Kidney (tissue), 14 donors: ENCODE measurements around the gene ZNF638. TPM values are rescaled to one million over a fixed set of nuclear protein-coding genes. Genes with fewer than 3 reads are reported as not detected.
A peak's percentile ranks its signal among the peaks of the same experiment; 100 is the strongest.

Source experiments
- DNase-seq, 5 donors: peaks; one replicate each; pipeline ENCODE4 v3.0.0-alpha.2; 2013 to 2020
- FAIRE-seq: peaks from 2 replicates; lab custom pipeline; 2012; peaks lifted over from hg19 to GRCh38; lab: Jason Lieb, UNC
- H3K27ac ChIP-seq, 2 donors: one replicate each; pipeline ENCODE4 v1.7.0; 2013; ENCODE audit warnings: low read depth in 2 of 2, low read length in 2 of 2, inconsistent platforms in 1 of 2
- H3K27me3 ChIP-seq: one replicate; pipeline ENCODE4 v1.7.1; 2013; ENCODE audit warnings: low read length, inconsistent platforms; ENCODE audit not compliant: control insufficient read depth, insufficient read depth
- H3K36me3 ChIP-seq, 3 donors: one replicate each; pipeline versions ENCODE4 v1.7.0 to v1.7.1; 2013; ENCODE audit warnings: low read length in 3 of 3, control low read depth in 1 of 3, inconsistent platforms in 1 of 3; ENCODE audit not compliant: insufficient read depth in 3 of 3, control insufficient read depth in 2 of 3
- H3K4me1 ChIP-seq, 3 donors: one replicate each; pipeline versions ENCODE4 v1.7.0 to v1.7.1; 2013; ENCODE audit warnings: low read length in 3 of 3, inconsistent platforms in 1 of 3, low read depth in 1 of 3; ENCODE audit not compliant: control insufficient read depth in 2 of 3, insufficient read depth in 2 of 3
- H3K4me3 ChIP-seq, 3 donors: one replicate each; pipeline versions ENCODE4 v1.7.0 to v1.8.1; 2013; ENCODE audit warnings: low read length in 3 of 3, control low read depth in 1 of 3, inconsistent platforms in 1 of 3
- H3K9ac ChIP-seq, 3 donors: one replicate each; pipeline versions ENCODE4 v1.7.0 to v1.7.1; 2013; ENCODE audit warnings: low read length in 3 of 3, control low read depth in 1 of 3, inconsistent platforms in 1 of 3
- H3K9me3 ChIP-seq, 3 donors: one replicate each; pipeline versions ENCODE4 v1.7.0 to v1.7.1; 2013; ENCODE audit warnings: low read length in 3 of 3, control low read depth in 1 of 3, inconsistent platforms in 1 of 3; ENCODE audit not compliant: control insufficient read depth in 2 of 3, insufficient read depth in 1 of 3
- intact Hi-C: fragments of 100-400 bp; cut with DNase I; formaldehyde crosslinking; loops from one replicate; pipeline ENCODE4 v1.11.1; 2022
- polyA plus RNA-seq: library from polyadenylated mRNA; stranded (reverse); fragments of 350-450 nt; fragmentation: Illumina TruSeq; extraction: RNeasy Lipid Tissue Mini Kit (QIAGEN cat#74804); gene quantifications from one replicate; pipeline ENCODE4 v1.2.3, GENCODE V29; 2014; ENCODE audit warnings: low read depth, low replicate concordance; ENCODE audit not compliant: insufficient read depth
- total RNA-seq: library from RNA; stranded (reverse); fragmentation: NEBNext Ultra II Directional; extraction: Animal tissue kit (Norgen Biotek cat#: 25700); gene quantifications from one replicate; pipeline ENCODE4 v1.2.1, GENCODE V29; 2021
- TF ChIP-seq, protein P1 (sequence below): IDR thresholded peaks from 3 replicates; pipeline ENCODE4 v1.5.1; 2012; ENCODE audit warnings: mild to moderate bottlenecking, moderate library complexity, borderline replicate concordance; ENCODE audit not compliant: insufficient read depth; ENCODE audit errors: extremely low read depth
- donor health status: control.
- donor health status: control.
- donor health status: control.
- donor health status: control.
- donor health status: control.
- donor health status: DM: yes; HTN: yes; CAD: no.
- donor health status: Normal renal cell carcinoma (clear cell type).

ZNF638 gene
- total and polyA plus RNA-seq, 2 donors from 2014 or later: 84.8 to 122 TPM

GRCh38 chr2:71340176-71340575, 8.6 kb downstream of the ZNF638 start:
- intact Hi-C loops: no loop called here
- no peak overlapping the region for H3K27ac ChIP-seq
- H3K4me3 ChIP-seq: no peak overlapping the region
- peaks cover 0 to 3% (median 2%) of the 10 kb centered on the region in 3 donors for H3K4me1 ChIP-seq
- H3K9ac ChIP-seq: no peak overlapping the region
- H3K27me3 ChIP-seq: no peaks in the 10 kb centered on the region
- no peak for FAIRE-seq
- no peaks in the 10 kb centered on the region for H3K9me3 ChIP-seq
- TF ChIP-seq, protein P1, sequence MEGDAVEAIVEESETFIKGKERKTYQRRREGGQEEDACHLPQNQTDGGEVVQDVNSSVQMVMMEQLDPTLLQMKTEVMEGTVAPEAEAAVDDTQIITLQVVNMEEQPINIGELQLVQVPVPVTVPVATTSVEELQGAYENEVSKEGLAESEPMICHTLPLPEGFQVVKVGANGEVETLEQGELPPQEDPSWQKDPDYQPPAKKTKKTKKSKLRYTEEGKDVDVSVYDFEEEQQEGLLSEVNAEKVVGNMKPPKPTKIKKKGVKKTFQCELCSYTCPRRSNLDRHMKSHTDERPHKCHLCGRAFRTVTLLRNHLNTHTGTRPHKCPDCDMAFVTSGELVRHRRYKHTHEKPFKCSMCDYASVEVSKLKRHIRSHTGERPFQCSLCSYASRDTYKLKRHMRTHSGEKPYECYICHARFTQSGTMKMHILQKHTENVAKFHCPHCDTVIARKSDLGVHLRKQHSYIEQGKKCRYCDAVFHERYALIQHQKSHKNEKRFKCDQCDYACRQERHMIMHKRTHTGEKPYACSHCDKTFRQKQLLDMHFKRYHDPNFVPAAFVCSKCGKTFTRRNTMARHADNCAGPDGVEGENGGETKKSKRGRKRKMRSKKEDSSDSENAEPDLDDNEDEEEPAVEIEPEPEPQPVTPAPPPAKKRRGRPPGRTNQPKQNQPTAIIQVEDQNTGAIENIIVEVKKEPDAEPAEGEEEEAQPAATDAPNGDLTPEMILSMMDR: no peak
- no peak for DNase-seq
- H3K36me3 ChIP-seq: no peaks in the 10 kb centered on the region

- Histone ChIP-seq H3K4me3 (no peak overlapping the region), H3K36me3 (no peaks in the 10 kb centered on the region), H3K4me1 (peaks cover 0 to 3% (median 2%) of the 10 kb centered on the region in 3 donors), H3K9me3 (no peaks in the 10 kb centered on the region), H3K27ac (no peak overlapping the region), H3K27me3 (no peaks in the 10 kb centered on the region), H3K9ac (no peak overlapping the region)
- DNase-seq (no peak), FAIRE-seq (no peak)
- intact Hi-C loops: no loop called here
- TF ChIP-seq, protein P1: no peak
Measured at GRCh38 chr2:71341645-71342044, 10.1 kb downstream of the ZNF638 start.

- TF ChIP-seq, protein P1: no peak
- H3K27ac ChIP-seq: no peak overlapping the region
- no peak overlapping the region for H3K4me3 ChIP-seq
- H3K9ac ChIP-seq: no peak overlapping the region
- H3K4me1 ChIP-seq: no peaks in the 10 kb centered on the region
- peaks cover 12 to 20% (median 14%) of the 10 kb centered on the region in 3 donors for H3K36me3 ChIP-seq
- H3K27me3 ChIP-seq: no peaks in the 10 kb centered on the region
- no peak for DNase-seq
- H3K9me3 ChIP-seq: no peaks in the 10 kb centered on the region
- intact Hi-C loops: no loop called here
- FAIRE-seq: no peak
Measured at GRCh38 chr2:71346065-71346464, 14.5 kb downstream of the ZNF638 start.

DNA sequence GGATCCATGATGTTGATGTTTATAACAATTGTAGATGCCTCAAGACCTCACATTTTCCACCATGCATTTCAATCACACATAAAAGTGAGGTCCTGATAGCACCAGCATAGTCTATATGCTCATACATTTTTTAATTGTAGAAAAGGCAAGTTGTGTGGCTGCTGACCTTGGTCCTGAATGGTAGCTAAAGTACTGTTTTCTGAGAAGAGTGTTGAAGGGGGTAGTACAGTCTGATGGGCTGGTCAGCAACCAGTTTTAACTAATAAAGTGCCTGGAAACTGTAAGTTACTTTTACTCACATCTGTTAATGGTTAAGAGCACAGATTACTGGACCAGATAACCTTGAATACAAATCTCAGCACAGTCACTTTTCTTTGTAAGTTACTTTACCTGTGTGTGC, 15.9 kb downstream of the ZNF638 start:
- no peaks in the 10 kb centered on the region for H3K27me3 ChIP-seq
- peaks cover 12 to 20% (median 14%) of the 10 kb centered on the region in 3 donors for H3K36me3 ChIP-seq
- no peak for FAIRE-seq
- H3K27ac ChIP-seq: no peak overlapping the region
- no peak overlapping the region for H3K9ac ChIP-seq
- TF ChIP-seq, protein P1: no peak
- H3K4me3 ChIP-seq: no peak overlapping the region
- no peaks in the 10 kb centered on the region for H3K4me1 ChIP-seq
- peak in 3 of 5 donors; percentile 10 to 68 (median 55) for DNase-seq
- intact Hi-C loops: no loop called here
- H3K9me3 ChIP-seq: no peaks in the 10 kb centered on the region
